Left ventricle myocardium inferior (tissue), 1 donor: ENCODE measurements around the gene SBNO2. TPM values are rescaled to one million over a fixed set of nuclear protein-coding genes. Genes with fewer than 3 reads are reported as not detected.

Experiments used
- DNase-seq: peaks from one replicate; pipeline ENCODE4 v3.0.0-alpha.2; 2020
- H3K27ac ChIP-seq: fragments of 200-600 bp; replicated peaks from 2 replicates; pipeline ENCODE4 v1.8.0; 2021
- H3K27me3 ChIP-seq: fragments of 200-600 bp; 2 replicates; pipeline ENCODE4 v1.8.0; 2021; ENCODE audit warnings: low read depth
- H3K36me3 ChIP-seq: fragments of 200-600 bp; 2 replicates; pipeline ENCODE4 v1.8.0; 2021
- H3K4me1 ChIP-seq: fragments of 200-600 bp; 2 replicates; pipeline ENCODE4 v1.8.0; 2021
- H3K4me3 ChIP-seq: fragments of 200-600 bp; 2 replicates; pipeline ENCODE4 v1.8.0; 2021; ENCODE audit warnings: mild to moderate bottlenecking, moderate library complexity
- H3K9me3 ChIP-seq: fragments of 200-600 bp; replicated peaks from 2 replicates; pipeline ENCODE4 v1.8.0; 2021
- CTCF ChIP-seq: fragments of 200-600 bp; IDR thresholded peaks from 2 replicates; pipeline ENCODE4 v1.8.0; 2021; ENCODE audit warnings: antibody characterized with exemption, mild to moderate bottlenecking, borderline replicate concordance
- intact Hi-C: fragments of 100-400 bp; cut with micrococcal nuclease; formaldehyde crosslinking; loops from one replicate; pipeline ENCODE4 v1.11.0; 2022
- total RNA-seq: library from RNA; stranded (reverse); fragmentation: NEBNext Ultra II Directional; extraction: Animal tissue kit (Norgen Biotek cat#: 25700); gene quantifications from one replicate; pipeline ENCODE4 v1.2.1, GENCODE V29; 2021
- donor health status: DM: no; HTN: yes; CAD: no; lungs with severe emphysema.

Gene SBNO2
- total RNA-seq, 1 donor from 2014 or later, result 16.9 TPM

DNA sequence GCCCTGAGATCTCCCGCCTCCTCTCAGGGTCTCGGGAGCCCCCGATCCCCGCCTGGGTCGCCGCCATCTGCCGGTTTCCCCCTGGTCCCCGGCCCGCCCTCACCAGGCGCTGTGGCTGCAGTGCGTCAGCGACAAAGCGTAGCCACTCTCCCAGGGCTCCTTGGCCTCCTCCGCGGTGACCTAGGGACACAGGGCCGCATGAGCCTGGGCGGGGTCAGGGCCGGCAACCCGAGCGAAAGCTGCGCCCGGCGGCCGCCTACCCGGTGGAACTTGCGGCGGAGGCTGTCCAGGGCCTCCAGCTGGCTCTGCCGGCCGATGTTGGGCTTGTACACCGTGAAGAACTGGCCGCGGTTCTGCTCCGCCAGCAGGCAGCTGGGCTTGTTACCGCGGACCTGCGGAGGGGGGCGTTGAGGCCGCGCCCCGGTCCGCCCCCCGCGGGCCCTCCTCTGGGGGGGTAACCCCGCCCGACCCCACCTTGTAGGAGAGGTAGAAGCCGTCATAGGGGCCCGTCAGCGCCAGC, 65.0 kb downstream of the SBNO2 start:
- Histone ChIP-seq H3K4me1 (peaks cover 62% of the 10 kb centered on the region), H3K36me3 (peaks cover 67% of the 10 kb centered on the region), H3K9me3 (no peaks in the 10 kb centered on the region), H3K27me3 (no peaks in the 10 kb centered on the region), H3K27ac (no peak overlapping the region), H3K4me3 (no peak overlapping the region)
- intact Hi-C loops, result no loop called here
- no peak for DNase-seq
- no peak for TF ChIP-seq CTCF

DNA sequence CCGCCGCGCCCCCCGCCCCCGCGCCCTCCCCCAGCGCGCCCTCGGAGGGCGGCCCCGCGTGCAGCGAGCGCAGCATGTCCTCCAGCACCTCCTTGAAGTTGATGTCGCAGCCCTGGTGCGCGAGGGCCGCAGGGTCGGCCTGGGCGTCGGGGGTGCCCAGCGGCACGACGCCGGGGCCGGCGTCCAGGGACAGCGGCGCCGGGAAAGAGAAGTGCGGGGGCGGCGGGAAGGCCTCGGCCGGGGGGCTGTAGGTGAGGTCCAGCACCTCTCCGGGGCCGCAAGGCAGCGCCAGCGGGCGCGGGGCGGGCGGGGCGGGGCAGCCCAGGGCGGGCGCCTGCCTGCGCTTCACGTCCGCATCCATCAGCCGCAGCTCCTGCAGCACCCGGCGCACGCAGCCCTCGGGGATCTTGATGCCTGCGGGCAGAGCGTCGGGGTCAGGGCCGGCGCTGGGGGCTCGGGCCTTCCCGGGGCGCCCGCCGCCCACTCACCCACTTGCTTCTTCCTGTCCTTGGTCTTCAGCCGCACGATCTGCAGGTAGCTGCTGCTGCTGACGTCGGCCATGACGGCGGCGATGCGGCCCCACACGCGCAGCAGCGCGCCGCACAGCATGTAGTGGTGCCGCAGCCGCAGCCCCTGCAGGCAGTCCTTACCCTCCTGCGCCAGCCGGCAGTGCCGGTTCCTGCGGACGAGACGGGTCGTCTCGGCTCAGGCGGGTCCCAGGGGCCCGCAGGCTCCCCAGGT, 65.6 kb downstream of the SBNO2 start:
- no peak for TF ChIP-seq CTCF
- Histone ChIP-seq H3K4me3 (no peak overlapping the region), H3K4me1 (peaks cover 58% of the 10 kb centered on the region), H3K36me3 (peaks cover 64% of the 10 kb centered on the region), H3K9me3 (no peaks in the 10 kb centered on the region), H3K27ac (no peak overlapping the region), H3K27me3 (no peaks in the 10 kb centered on the region)
- no peak for DNase-seq
- intact Hi-C loops, result no loop called here

- intact Hi-C loops, result no loop called here
- H3K27ac ChIP-seq, result no peak overlapping the region
- no peak overlapping the region for H3K4me3 ChIP-seq
- peaks cover 58% of the 10 kb centered on the region for H3K4me1 ChIP-seq
- H3K36me3 ChIP-seq, result peaks cover 62% of the 10 kb centered on the region
- no peaks in the 10 kb centered on the region for H3K27me3 ChIP-seq
- no peak for DNase-seq
- no peak for TF ChIP-seq CTCF
- H3K9me3 ChIP-seq, result no peaks in the 10 kb centered on the region
Measured at GRCh38 chr19:1107661-1108261, 66.3 kb downstream of the SBNO2 start.

DNA sequence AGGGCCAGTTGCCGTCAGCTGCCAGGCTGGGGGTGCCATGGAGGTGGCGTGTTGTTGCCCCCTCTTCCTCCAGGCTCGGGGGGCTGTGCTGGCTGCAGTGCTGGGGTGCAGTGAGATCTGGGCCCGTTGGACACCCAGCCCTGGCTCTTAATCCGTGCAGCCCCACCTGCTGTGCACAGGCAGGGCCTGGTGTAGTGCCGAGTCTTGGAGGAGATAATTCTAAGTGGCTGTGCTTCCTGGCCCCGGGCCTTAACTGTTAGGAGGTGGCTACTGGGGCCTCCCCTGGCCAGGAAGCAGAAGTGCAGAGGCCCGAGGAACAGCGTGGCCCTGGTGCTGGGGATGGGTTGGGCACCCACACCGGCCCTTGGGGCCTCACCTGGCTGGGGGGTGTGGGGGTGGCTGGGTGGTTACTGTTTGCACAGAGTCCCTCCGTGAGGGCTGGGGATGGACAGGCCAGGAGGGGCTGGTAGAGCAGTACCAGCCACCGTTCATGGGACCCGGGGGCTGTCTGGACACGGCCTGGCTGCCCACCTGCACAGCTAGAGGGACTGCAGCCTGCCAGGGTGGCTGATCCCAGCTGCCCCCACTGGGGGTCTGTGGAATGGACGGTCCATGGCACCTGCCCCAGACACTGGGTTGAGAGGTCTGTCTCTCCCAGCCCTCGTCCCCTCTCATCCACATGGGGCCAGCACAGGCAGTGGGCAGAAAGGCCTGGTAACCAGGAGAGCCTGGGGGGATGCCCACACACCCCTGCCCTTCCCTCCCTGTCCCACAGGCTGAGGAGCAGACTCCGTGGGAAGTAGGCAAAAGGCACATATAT, 67.0 kb downstream of the SBNO2 start:
- H3K36me3 ChIP-seq, result peaks cover 55% of the 10 kb centered on the region
- H3K4me3 ChIP-seq, result no peak overlapping the region
- H3K9me3 ChIP-seq, result no peaks in the 10 kb centered on the region
- intact Hi-C loops, result no loop called here
- H3K4me1 ChIP-seq, result peaks cover 58% of the 10 kb centered on the region
- no peak for DNase-seq
- no peak for TF ChIP-seq CTCF
- H3K27me3 ChIP-seq, result no peaks in the 10 kb centered on the region
- no peak overlapping the region for H3K27ac ChIP-seq
